HS-5 (cell line): ENCODE measurements around the gene GNA14.
A peak's percentile ranks its signal among the peaks of the same experiment; 100 is the strongest.
"Not testable (repeated sequence)": the region's sequence is repeated elsewhere in the genome, so short reads cannot be mapped to it uniquely, and the experiment has no call there.

Experiments used
- DNase-seq: peaks from one replicate; pipeline ENCODE4 v3.0.0-alpha.2; 2012; ENCODE audit warnings: low read depth

Gene GNA14

GRCh38 chr9:77534376-77535057, 113.6 kb downstream of the GNA14 start:
- DNase-seq: no peak

DNA sequence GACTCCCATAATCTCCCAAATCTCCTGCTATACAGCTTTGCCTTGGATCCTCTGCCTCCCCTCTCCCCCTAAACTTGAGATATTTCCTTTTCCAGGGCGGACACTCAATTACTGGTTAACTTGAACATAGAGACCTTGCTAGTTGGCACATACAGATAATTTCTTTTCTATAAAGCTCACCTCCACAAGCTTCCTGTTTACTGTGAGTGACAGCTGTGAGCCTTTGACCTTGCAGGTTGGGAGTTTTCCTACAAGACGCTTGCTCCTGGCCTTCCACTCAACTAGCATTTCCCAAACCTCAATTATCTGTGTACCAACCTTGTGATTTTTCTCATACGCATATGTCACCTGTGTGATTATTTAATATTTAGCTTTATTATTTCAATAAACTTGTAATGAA, 114.5 kb downstream of the GNA14 start:
- no peak for DNase-seq

DNA sequence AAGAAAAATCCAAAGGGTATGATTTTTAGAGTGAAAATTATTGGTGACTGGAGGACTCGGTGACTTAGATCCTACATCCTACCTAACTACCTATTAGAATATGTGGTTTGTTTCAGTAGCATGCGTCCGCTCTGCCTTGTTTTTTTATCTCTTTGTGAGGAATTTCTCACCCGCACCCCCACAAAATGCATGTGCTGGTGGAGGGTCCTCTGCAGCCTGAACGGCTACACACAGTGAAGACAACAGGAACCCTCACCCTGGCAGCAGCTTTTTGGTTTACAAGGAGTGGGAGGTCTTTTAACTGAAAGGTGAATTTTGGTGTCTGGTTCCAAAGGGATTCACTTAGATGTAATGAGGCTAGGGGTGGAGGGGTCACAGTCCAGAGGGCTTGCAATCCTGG, 115.5 kb downstream of the GNA14 start:
- DNase-seq: no peak

DNA sequence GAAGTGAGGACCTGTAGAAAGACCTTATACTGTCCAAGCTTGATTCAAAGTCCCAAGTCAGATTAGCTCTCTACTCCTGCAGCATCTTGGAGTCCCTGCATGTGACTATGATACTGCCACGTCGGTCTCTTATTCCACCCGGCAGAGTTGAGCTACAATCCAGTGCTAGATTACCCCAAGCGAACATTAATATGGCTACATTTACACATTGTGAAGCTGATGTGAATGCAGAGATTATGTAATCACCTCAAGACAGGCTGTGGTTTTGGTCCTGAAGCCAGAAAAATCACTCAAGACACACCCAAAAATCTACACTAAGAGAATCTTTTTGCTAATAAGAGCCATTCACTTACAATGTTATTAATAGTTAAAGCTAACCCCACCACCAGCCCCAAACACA, 116.7 kb downstream of the GNA14 start:
- no peak for DNase-seq

DNA sequence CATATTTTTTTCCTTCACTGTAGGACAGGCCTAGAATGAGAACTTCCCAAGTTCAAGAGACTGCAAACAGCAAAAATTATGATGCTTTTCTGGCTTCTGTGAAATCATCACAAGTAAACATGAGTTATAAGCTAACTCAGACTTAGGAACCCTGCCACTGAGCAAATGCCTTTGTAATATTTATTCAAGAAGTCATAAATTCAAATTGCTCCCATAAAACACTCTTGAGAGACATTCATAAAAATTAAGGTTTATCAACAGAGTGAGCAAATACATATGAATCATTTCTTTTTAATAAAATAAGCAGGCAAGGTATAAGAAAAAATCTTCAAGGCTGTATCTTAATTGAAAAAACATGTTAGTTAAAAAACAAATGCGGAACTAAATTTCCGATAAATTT, 124.2 kb downstream of the GNA14 start:
- DNase-seq: no peak

DNA sequence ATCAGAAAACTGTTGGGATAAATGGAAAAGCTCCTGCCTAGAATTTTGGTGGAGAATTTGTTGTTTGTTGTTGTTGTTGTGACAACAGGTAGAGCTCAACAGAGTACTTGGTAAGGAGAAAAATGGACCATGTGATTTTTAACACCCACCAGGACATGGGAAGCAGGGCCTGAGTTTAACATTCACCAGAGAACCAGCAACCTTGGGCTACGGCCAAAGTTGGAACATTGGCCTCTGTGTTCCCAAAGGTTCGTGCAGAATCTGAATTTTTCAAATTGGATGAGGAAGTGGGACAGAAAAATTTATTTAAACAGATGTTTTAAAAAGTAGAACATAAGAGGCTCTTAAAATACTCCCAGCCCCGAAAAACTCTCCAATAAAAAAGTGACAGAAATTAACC, 127.0 kb downstream of the GNA14 start:
- no peak for DNase-seq

DNA sequence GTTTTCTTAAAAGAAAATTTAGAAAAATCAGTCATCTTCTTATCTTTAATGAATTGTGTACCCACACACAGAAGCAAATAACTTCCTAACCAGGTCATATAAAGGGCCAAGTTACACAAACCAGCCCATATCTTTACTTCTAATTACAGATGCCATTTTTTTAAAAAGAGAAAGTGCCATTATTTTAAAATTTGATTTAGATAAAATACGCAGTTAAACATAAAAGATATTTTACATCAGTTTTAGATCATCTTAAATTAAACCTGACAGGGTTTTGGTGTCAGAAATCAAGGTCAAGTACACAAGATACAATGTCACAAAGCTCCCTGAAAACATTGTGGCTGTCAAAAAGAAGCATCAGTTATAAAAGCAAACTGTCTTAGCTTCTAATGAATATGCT, 129.4 kb downstream of the GNA14 start:
- DNase-seq: no peak

DNA sequence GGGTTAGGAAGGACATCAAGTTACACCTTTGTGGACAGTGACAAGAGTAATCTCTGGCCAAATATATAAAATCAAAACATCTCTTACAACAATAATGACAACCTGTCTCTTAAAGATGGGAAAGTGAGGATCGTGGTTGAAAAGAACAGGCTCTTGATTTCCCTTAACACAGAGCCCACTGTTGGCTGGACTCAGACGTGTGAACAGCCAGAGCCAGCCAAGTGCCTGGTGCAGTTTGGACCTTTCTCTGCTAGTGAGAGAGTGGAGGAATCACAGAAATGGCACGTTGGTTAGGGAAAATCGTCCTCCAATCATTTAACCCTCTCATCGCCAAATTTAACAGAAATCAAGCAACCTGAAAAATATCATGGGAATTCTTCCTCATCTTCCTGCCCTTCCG, 131.3 kb downstream of the GNA14 start:
- no peak for DNase-seq

- DNase-seq: peak; percentile 71
These were observed 133.0 kb downstream of the GNA14 start for GRCh38 chr9:77514886-77515711.

DNA sequence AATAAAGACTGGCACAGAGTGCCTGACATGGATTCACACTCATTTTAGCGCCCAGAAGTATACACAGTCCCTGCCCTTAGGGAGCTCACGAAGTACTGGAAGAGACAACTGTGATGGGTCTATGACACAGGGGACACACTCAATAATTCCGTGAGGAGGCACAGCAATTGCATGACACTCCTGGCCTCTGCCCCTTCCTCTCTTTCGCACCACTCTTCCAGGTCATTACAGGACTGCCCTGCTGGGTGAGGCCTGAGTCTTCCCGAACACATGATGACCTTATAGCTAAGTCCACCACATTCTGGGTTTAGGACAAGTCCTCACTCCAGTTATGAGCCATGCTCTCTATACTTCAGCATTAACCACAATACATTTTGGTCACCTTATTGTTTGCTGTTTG, 134.7 kb downstream of the GNA14 start:
- no peak for DNase-seq

- DNase-seq: no peak
These were observed 135.2 kb downstream of the GNA14 start for GRCh38 chr9:77512876-77513275.

DNA sequence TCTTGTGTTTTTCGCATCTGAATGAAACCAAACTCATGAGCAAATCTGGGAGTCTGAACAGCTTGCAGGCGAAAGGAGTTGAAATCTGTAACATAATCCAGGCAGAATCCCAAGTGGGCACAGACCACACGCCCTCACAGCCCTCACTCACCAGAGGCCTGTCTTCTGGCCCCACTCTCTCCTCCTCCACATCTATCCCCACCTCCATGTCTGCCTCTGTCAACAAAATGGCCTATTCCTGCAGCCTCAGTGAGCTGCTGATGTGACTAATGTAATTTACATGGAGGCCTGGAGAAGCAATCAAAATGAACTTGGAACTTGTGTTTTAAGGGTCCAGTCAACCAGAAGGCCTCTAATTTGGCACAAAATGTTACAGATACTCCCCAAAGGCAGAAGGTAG, 136.6 kb downstream of the GNA14 start:
- DNase-seq: no peak

- no peak for DNase-seq
These were observed 137.5 kb downstream of the GNA14 start for GRCh38 chr9:77510666-77511065.

- no peak for DNase-seq
These were observed 139.7 kb downstream of the GNA14 start for GRCh38 chr9:77508396-77508795.

DNA sequence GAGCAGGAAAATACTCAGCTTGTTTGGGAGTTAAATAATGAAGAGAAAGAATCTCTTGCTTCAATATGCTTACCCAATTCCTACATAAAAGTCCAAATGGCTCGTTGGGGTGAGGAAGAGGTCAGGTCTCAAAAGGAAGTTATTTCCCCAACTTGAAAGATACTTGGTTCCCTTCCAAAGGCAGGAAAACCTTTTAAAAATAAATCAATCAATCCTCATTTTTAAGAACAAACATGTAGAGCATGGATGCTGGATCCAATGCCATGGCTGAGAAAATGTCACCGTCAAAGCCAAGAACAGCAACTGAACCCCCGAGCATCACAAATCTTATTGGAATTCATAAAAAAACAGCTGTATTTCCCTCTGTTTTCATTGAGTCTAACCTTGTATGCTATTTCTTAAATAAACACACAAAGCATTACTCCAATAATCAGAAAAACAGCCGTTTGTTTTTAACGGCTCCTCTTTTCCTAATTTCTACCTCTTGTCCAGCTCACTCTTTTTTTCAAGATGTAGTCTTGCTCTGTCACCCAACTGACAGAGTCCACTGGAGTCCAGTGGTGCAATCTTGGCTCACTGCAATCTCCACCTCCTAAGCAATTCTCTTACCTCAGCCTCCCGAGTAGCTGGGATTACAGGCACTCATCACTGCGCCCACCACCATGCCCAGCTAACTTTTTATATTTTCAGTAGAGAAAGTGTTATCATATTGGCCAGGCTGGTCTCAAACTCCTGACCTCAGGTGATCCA, 140.7 kb downstream of the GNA14 start:
- no peak for DNase-seq

- DNase-seq: no peak
These were observed 142.9 kb downstream of the GNA14 start for GRCh38 chr9:77505232-77505631.

DNA sequence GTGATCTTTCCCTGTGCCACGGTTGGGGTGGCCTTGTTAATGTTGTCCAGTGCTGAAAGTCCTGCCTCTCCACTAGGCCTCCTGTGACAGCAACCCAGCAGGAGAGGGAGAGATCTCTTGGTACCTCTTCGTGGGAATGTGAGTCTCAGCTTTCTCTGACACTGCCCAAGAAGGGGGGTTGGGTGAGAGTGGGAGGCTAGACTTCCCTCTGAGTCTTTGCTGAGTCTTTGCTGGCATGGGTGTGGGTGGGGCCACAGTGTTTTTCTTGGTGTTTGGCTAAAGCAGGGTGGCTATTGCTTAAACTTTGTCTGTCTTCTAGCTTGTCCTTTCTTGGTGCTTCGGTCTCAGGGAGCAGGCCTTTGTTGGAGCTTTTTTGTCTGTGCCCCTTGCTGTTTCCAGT, 145.6 kb downstream of the GNA14 start:
- no peak for DNase-seq

DNA sequence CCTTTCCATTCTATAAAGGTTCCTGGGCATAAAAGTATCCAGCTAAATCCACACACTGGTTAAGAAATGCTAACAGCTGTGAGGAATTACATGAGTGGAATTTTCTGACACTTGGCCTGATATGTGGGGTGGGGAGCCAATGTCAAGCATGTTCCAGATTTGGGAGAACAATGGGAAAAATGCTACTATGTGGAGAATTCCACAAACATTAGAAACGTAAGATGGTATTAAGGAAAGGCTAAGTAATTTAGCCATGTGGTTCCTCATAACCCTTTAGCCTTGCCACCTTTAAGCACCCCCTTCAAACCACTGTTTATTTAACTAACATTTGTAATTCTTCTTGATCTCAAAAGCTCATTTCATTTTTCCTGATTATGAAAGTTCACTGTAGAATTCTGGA, 149.2 kb downstream of the GNA14 start:
- DNase-seq: no peak

- no peak for DNase-seq
These were observed 150.6 kb downstream of the GNA14 start for GRCh38 chr9:77497322-77498198.

DNA sequence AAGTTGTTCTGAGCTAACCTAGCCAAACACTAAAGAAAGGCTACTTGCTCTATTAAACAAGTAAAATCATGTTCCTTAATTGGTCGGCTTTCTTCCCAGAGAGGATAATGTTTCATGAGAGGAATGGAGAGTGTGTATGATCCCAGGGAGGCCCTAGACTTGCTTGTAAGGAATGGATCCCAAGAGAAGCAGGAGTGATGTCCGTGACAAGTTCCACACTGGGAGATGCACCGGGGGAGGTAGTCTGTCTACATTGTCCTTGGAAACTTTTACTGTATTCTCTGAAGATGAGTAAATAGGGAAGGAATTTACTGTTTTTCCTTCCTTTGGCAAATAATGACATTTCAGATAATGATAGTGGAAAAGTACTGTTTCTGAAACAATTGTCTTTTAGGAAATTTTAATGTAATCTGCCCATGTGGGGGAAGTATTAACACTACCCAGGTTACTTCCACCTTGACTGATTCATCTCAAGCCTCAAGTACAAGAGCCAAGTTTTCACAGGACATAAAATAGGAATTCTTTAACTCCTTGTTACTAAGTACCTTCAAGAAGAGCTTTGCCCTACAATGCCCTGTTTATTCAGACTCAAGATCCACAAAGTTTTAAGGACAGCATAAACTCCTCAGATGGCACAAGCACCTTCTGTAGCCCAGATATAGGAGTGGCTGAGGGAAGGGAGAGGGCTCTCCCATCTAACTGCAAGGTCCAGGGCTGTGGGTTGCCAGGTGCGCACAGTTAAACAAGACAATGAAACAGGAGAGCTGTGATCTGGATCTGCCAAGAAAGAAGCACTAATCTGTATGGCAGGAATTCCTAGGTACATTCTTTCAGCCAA, 152.1 kb downstream of the GNA14 start:
- peak; percentile 25 for DNase-seq

DNA sequence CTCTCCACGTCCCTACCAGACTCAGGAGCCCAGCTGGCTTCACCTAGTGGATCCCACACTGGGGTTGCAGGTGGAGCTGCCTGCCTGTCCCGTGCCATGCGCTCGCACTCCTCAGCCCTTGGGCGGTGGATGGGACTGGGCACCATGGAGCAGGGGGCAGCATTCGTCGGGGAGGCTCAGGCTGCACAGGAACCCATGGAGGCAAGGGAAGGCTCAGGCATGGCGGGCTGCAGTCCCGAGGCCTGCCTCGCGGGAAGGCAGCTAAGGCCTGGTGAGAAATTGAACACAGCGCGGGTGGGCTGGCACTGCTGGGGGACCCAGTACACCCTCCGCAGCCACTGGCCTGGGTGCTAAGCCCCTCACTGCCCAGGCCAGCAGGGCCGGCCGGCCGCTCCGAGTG, 157.8 kb downstream of the GNA14 start:
- not testable (repeated sequence) for DNase-seq
